Breast epithelium (tissue), 3 donors: Measurements from ENCODE around the gene FKBP2.

Experiments used
- CTCF ChIP-seq, 3 donors: fragments of 450-650 bp; IDR thresholded peaks; one replicate each; pipeline ENCODE4 v1.5.1; 2016 to 2017; ENCODE audit warnings: antibody characterized with exemption in 3 of 3, mild to moderate bottlenecking in 3 of 3, moderate library complexity in 3 of 3
- POLR2A ChIP-seq: fragments of 450-650 bp; IDR thresholded peaks from one replicate; pipeline ENCODE4 v1.6.1; 2016; ENCODE audit warnings: antibody characterized with exemption, mild to moderate bottlenecking, moderate library complexity

DNA sequence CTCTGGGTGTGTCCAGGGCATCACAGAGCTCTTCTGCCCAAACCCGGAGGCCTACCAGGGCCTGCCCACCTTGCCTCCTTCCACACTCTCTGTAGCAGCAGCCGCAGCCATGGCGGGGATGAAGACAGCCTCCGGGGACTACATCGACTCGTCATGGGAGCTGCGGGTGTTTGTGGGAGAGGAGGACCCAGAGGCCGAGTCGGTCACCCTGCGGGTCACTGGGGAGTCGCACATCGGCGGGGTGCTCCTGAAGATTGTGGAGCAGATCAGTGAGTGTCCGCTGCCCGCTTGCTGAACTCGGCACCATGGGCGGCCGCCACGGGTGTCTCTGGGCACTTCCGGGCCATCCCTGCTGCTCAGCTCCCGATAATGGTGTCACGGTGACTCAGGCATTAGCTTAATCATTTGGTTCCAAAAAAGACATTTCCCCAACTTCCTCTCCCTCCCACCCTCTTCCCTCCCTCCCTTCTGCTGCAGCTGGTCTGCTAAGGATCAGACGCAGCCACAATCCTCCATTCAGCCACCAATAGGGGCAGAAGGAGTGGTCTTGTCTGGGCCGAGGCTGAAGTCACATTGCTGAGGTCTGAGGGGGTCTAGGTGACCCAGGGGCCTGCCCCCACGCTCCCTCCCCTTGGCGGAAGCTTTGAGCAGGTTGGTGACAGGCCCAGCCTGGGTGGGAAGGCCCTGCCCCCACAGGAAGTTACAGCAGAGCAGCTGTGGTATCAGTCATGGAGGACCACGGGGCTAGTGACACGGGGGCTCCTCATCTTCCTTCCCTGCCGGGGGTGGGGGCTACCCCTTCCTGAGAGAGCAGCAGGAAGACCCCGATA lies 33.4 kb upstream of the FKBP2 start:
- TF ChIP-seq CTCF (IDR thresholded peaks at IDR 0.05), result no peak
- TF ChIP-seq POLR2A, result no peak
